HUDEP-2 (cell line): Measurements from ENCODE around the gene SLC5A10.
"Not testable (repeated sequence)": the region's sequence is repeated elsewhere in the genome, so short reads cannot be mapped to it uniquely, and the experiment has no call there.

ENCODE experiments used
- DNase-seq, 76 experiments: peaks; one replicate each; lab custom pipeline; 2025; ENCODE audit not compliant: unreplicated experiment in 76 of 76; lab: John Stamatoyannopoulos, UW

SLC5A10 gene

GRCh38 chr17:18951941-18952842 lies at the start of gene SLC5A10:
TSS of gene SLC5A10 (plus strand) at chr17:18952165. CDS start at chr17:18952206, 41 bp downstream.
- DNase-seq, result no peak

GRCh38 chr17:18904482-18904881 lies 47.5 kb upstream of the SLC5A10 start:
- DNase-seq, result no peak

GRCh38 chr17:18905226-18905625 lies 46.7 kb upstream of the SLC5A10 start:
- DNase-seq, result no peak

GRCh38 chr17:18910326-18910725 lies 41.6 kb upstream of the SLC5A10 start:
- no peak for DNase-seq

GRCh38 chr17:18910881-18911280 lies 41.1 kb upstream of the SLC5A10 start:
- no peak for DNase-seq

GRCh38 chr17:18916816-18917500 lies 35.0 kb upstream of the SLC5A10 start:
- peak in 20 of 76 experiments; percentile 4 to 63 (median 23) for DNase-seq

- DNase-seq, result no peak
Measured at GRCh38 chr17:18917506-18918032, 34.4 kb upstream of the SLC5A10 start.

- DNase-seq, result no peak
Measured at GRCh38 chr17:18919963-18920362, 32.0 kb upstream of the SLC5A10 start.

- DNase-seq, result no peak
Measured at GRCh38 chr17:18920911-18921441, 31.0 kb upstream of the SLC5A10 start.

GRCh38 chr17:18921485-18921884 lies 30.5 kb upstream of the SLC5A10 start:
- no peak for DNase-seq

GRCh38 chr17:18921912-18922451 lies 30.0 kb upstream of the SLC5A10 start:
- DNase-seq, result no peak

- not testable (repeated sequence) for DNase-seq
Measured at GRCh38 chr17:18922596-18922995, 29.4 kb upstream of the SLC5A10 start.

GRCh38 chr17:18925187-18925586 lies 26.8 kb upstream of the SLC5A10 start:
- DNase-seq, result no peak

- DNase-seq, result no peak
Measured at GRCh38 chr17:18928628-18929125, 23.3 kb upstream of the SLC5A10 start.

- DNase-seq, result no peak
Measured at GRCh38 chr17:18932360-18933055, 19.5 kb upstream of the SLC5A10 start.

- DNase-seq, result peak in 5 of 76 experiments; percentile 3 to 10 (median 3)
Measured at GRCh38 chr17:18933102-18934058, 18.6 kb upstream of the SLC5A10 start.

GRCh38 chr17:18937981-18938691 lies 13.8 kb upstream of the SLC5A10 start:
- DNase-seq, result no peak

GRCh38 chr17:18938692-18939023 lies 13.3 kb upstream of the SLC5A10 start:
- DNase-seq, result no peak

- no peak for DNase-seq
Measured at GRCh38 chr17:18944646-18945045, 7.3 kb upstream of the SLC5A10 start.
